Ovary (tissue), 9 donors: Measurements from ENCODE around the gene HPSE2. TPM values are rescaled to one million over a fixed set of nuclear protein-coding genes. Genes with fewer than 3 reads are reported as not detected.

Experiments
- DNase-seq, 5 donors: peaks; one replicate each; pipeline ENCODE4 v3.0.0-alpha.2; 2019 to 2020
- H3K27ac ChIP-seq, 2 donors: fragments of 200-600 bp; one replicate each; pipeline versions ENCODE4 v1.5.1 to v1.8.0; 2019 to 2022
- H3K27me3 ChIP-seq: fragments of 200-600 bp; one replicate; pipeline ENCODE4 v1.8.0; 2022
- H3K36me3 ChIP-seq: fragments of 200-600 bp; sonication (generic); one replicate; pipeline ENCODE4 v1.5.1; 2019
- H3K4me1 ChIP-seq: one replicate; pipeline ENCODE4 v1.8.1; 2013; ENCODE audit warnings: mild to moderate bottlenecking, moderate library complexity; ENCODE audit not compliant: insufficient read depth
- H3K4me3 ChIP-seq: fragments of 200-600 bp; sonication (generic); one replicate; pipeline ENCODE4 v1.5.1; 2017
- H3K9me3 ChIP-seq, 2 donors: fragments of 200-600 bp in 1 of 2; sonication (generic) in 1 of 2; one replicate each; pipeline versions ENCODE4 v1.5.1 to v1.8.1; 2013 to 2019; ENCODE audit warnings: mild to moderate bottlenecking in 1 of 2, moderate library complexity in 1 of 2
- CTCF ChIP-seq, 3 donors: fragments of 450-650 bp in 2 of 3; fragments of 200-600 bp in 1 of 3; IDR thresholded peaks; one replicate each; pipeline versions ENCODE4 v1.5.1 to v1.8.0; 2016 to 2022; ENCODE audit warnings: antibody characterized with exemption in 3 of 3, mild to moderate bottlenecking in 1 of 3
- EP300 ChIP-seq: sonication (generic); formaldehyde crosslinking; IDR thresholded peaks from one replicate; pipeline ENCODE4 v1.6.1; 2017; ENCODE audit warnings: antibody characterized with exemption
- POLR2A ChIP-seq: fragments of 450-650 bp; IDR thresholded peaks from one replicate; pipeline ENCODE4 v1.6.1; 2017; ENCODE audit warnings: antibody characterized with exemption, mild to moderate bottlenecking, moderate library complexity
- WGBS, 3 donors: extraction: QIAGEN DNeasy Blood & Tissue Kit in 1 of 3; methylation state at CpG; one replicate each; pipeline versions ENCODE4 v1.1.5 to v1.1.7; 2013 to 2017; 5-methylcytosine and 5-hydroxymethylcytosine counted together
- intact Hi-C, 4 donors: fragments of 100-400 bp; cut with DNase I; formaldehyde crosslinking; loops; one replicate each; pipeline versions ENCODE4 v1.11.0 to v1.15.1; 2022 to 2023
- polyA plus RNA-seq, 2 donors: library from polyadenylated mRNA; stranded (reverse); fragments of 200-250 nt in 1 of 2; fragments of 350-450 nt in 1 of 2; fragmentation: Illumina TruSeq in 1 of 2; extraction: RNeasy Lipid Tissue Mini Kit (QIAGEN cat#74804) in 1 of 2; gene quantifications; one replicate each; pipeline ENCODE4 v1.2.3, GENCODE V29; 2013 to 2014
- total RNA-seq, 7 donors: library from RNA; depleted of rRNA in 2 of 7; stranded (reverse); fragments of >200 nt in 2 of 7; fragmentation: NEBNext Ultra II Directional in 3 of 7; extraction: Animal tissue kit (Norgen Biotek cat#: 25700) in 3 of 7; gene quantifications; one replicate each; pipeline versions ENCODE4 v1.1.0 to v1.2.4, GENCODE V29; 2016 to 2023
- donor health status: DM: no; HTN: no; CAD: no; lungs with moderate emphysema.
- donor health status: DM: no; HTN: no; CAD: no.
- donor health status: Bipolar disorder and iron deficiency.
- donor health status: DM: yes; HTN: yes; CAD: no.
- donor health status: DM: no; HTN: no; CAD: no.
- donor health status: DM: yes; HTN: yes; CAD: no.

HPSE2 gene
- total and polyA plus RNA-seq, 9 donors: 0.07 to 1.2 (median 0.12) TPM; not detected in 4

- H3K27me3 ChIP-seq: no peaks in the 10 kb centered on the region
- peaks cover 4% of the 10 kb centered on the region for H3K4me1 ChIP-seq
- no peaks in the 10 kb centered on the region for H3K9me3 ChIP-seq
- no peaks in the 10 kb centered on the region for H3K36me3 ChIP-seq
- 73 to 83% (median 78%) methylated on average over 12 of the region's 12 CpGs for WGBS, 3 donors
- intact Hi-C loops: no loop called here
- DNase-seq: no peak
- no peak for TF ChIP-seq EP300
- TF ChIP-seq CTCF (IDR thresholded peaks at IDR 0.05): no peak
- TF ChIP-seq POLR2A: no peak
- no peak overlapping the region for H3K27ac ChIP-seq
- H3K4me3 ChIP-seq: no peak overlapping the region
Measured at GRCh38 chr10:98456686-98457482, 778.8 kb downstream of the HPSE2 start.

GRCh38 chr10:98456043-98456570 is 779.5 kb downstream of the HPSE2 start:
- WGBS, 3 donors: 88 to 94% (median 93%) methylated on average over 4 of the region's 4 CpGs
- no peaks in the 10 kb centered on the region for H3K27me3 ChIP-seq
- H3K9me3 ChIP-seq: no peaks in the 10 kb centered on the region
- DNase-seq: no peak
- no peak for TF ChIP-seq EP300
- H3K27ac ChIP-seq: no peak overlapping the region
- intact Hi-C loops: no loop called here
- no peaks in the 10 kb centered on the region for H3K36me3 ChIP-seq
- H3K4me1 ChIP-seq: peaks cover 3% of the 10 kb centered on the region
- H3K4me3 ChIP-seq: no peak overlapping the region

- WGBS, 3 donors: 66 to 77% (median 70%) methylated on average over 2 of the region's 2 CpGs
- Histone ChIP-seq H3K4me1 (no peaks in the 10 kb centered on the region), H3K9me3 (no peaks in the 10 kb centered on the region), H3K27me3 (no peaks in the 10 kb centered on the region), H3K36me3 (no peaks in the 10 kb centered on the region), H3K27ac (no peak overlapping the region), H3K4me3 (no peak overlapping the region)
- intact Hi-C loops: no loop called here
- DNase-seq: no peak
- TF ChIP-seq POLR2A: no peak
- TF ChIP-seq CTCF (IDR thresholded peaks at IDR 0.05): no peak
- TF ChIP-seq EP300: no peak
Measured at GRCh38 chr10:98453729-98454128, 781.9 kb downstream of the HPSE2 start.

- TF ChIP-seq POLR2A (no peak), EP300 (no peak), CTCF (IDR thresholded peaks at IDR 0.05) (no peak)
- no peaks in the 10 kb centered on the region for H3K27me3 ChIP-seq
- H3K4me3 ChIP-seq: no peak overlapping the region
- intact Hi-C loops: no loop called here
- no peaks in the 10 kb centered on the region for H3K9me3 ChIP-seq
- WGBS, 3 donors: 57 to 65% (median 61%) methylated on average over 1 of the region's 1 CpG
- H3K36me3 ChIP-seq: no peaks in the 10 kb centered on the region
- no peak overlapping the region for H3K27ac ChIP-seq
- peaks cover 4% of the 10 kb centered on the region for H3K4me1 ChIP-seq
- DNase-seq: no peak
Measured at GRCh38 chr10:98450618-98451017, 785.0 kb downstream of the HPSE2 start.

- no peak overlapping the region for H3K27ac ChIP-seq
- peaks cover 4% of the 10 kb centered on the region for H3K4me1 ChIP-seq
- intact Hi-C loops: no loop called here
- H3K4me3 ChIP-seq: no peak overlapping the region
- no peaks in the 10 kb centered on the region for H3K9me3 ChIP-seq
- H3K27me3 ChIP-seq: no peaks in the 10 kb centered on the region
- no peak for DNase-seq
- no peaks in the 10 kb centered on the region for H3K36me3 ChIP-seq
- TF ChIP-seq CTCF (IDR thresholded peaks at IDR 0.05) (no peak), POLR2A (no peak), EP300 (no peak)
Measured at GRCh38 chr10:98449287-98449686, 786.4 kb downstream of the HPSE2 start.
